ENCODE measurements around the gene MTFR2. TPM values are rescaled to one million over a fixed set of nuclear protein-coding genes. Genes with fewer than 3 reads are reported as not detected.

MTFR2 gene
- total and polyA plus RNA-seq, 2 of the 13 experiments (the other 11 are each of a cell fraction or from before 2014, with no cell fraction given), result 6.7 to 10.7 TPM

- no peak; the same call in 1 of the 2 replicates for TF ChIP-seq FOXC1 (CRISPR knock-in tag; IDR thresholded peaks at IDR 0.05; ENCODE audit: borderline replicate concordance)
- TF ChIP-seq AKAP8 (CRISPR knock-in tag; IDR thresholded peaks at IDR 0.05), result no peak
- TF ChIP-seq PHB2 (IDR thresholded peaks at IDR 0.05; ENCODE audit: partially characterized antibody), result no peak
- TF ChIP-seq ZNF503 (CRISPR knock-in tag; IDR thresholded peaks at IDR 0.05), result no peak
- peak; percentile 56; the same call in 1 of the 2 replicates for TF ChIP-seq ZNF652 (CRISPR knock-in tag; IDR thresholded peaks at IDR 0.05; ENCODE audit: borderline replicate concordance, low read depth)
- TF ChIP-seq HMGXB3 (CRISPR knock-in tag; IDR thresholded peaks at IDR 0.05; ENCODE audit: borderline replicate concordance), result peak; percentile 100
- TF ChIP-seq NFIB (CRISPR knock-in tag; IDR thresholded peaks at IDR 0.05; ENCODE audit: borderline replicate concordance), result no peak
- no peak for TF ChIP-seq ZNF329 (CRISPR knock-in tag; IDR thresholded peaks at IDR 0.05; ENCODE audit: low read depth)
- peak; percentile 100 for TF ChIP-seq TFDP1 (CRISPR knock-in tag; IDR thresholded peaks at IDR 0.05; ENCODE audit: borderline replicate concordance)
- peak; percentile 80; the same call in 1 of the 2 replicates for TF ChIP-seq TMF1 (CRISPR knock-in tag; IDR thresholded peaks at IDR 0.05; ENCODE audit: low read depth)
- no peak for TF ChIP-seq TAF15 (IDR thresholded peaks at IDR 0.05; ENCODE audit: low read depth, low read length, poor library complexity, severe bottlenecking)
- no peak for TF ChIP-seq ZNF646 (CRISPR knock-in tag; IDR thresholded peaks at IDR 0.05)
These were observed at the start of gene MTFR2 (continued) for GRCh38 chr6:136249811-136250685.

Measured in HepG2 (cell line).